Muscle layer of duodenum (tissue), 2 donors: ENCODE results near the gene SEC14L3.

Experiments
- H3K27ac ChIP-seq: one replicate; pipeline ENCODE4 v1.7.0; 2013; ENCODE audit warnings: mild to moderate bottlenecking, low read length
- H3K27me3 ChIP-seq: one replicate; pipeline ENCODE4 v1.7.0; 2013; ENCODE audit warnings: low read depth, mild to moderate bottlenecking, control low read depth, low read length
- H3K36me3 ChIP-seq, 2 donors: one replicate each; pipeline ENCODE4 v1.7.0; 2013; ENCODE audit warnings: low read length in 2 of 2, control low read depth in 1 of 2, mild to moderate bottlenecking in 1 of 2; ENCODE audit not compliant: insufficient read depth in 2 of 2, control insufficient read depth in 1 of 2
- H3K4me1 ChIP-seq, 2 donors: one replicate each; pipeline ENCODE4 v1.7.0; 2013; ENCODE audit warnings: low read length in 2 of 2, mild to moderate bottlenecking in 2 of 2, control low read depth in 1 of 2, moderate library complexity in 1 of 2; ENCODE audit not compliant: insufficient read depth in 2 of 2, control insufficient read depth in 1 of 2
- H3K4me3 ChIP-seq, 2 donors: one replicate each; pipeline ENCODE4 v1.7.0; 2013; ENCODE audit warnings: low read length in 2 of 2, low read depth in 1 of 2, mild to moderate bottlenecking in 1 of 2
- H3K9me3 ChIP-seq, 2 donors: one replicate each; pipeline ENCODE4 v1.7.0; 2013; ENCODE audit warnings: low read length in 2 of 2, control low read depth in 1 of 2, mild to moderate bottlenecking in 1 of 2; ENCODE audit not compliant: control insufficient read depth in 1 of 2
- donor health status: healthy.

SEC14L3 gene

GRCh38 chr22:30427871-30428270 lies 43.9 kb downstream of the SEC14L3 start:
- no peak overlapping the region for H3K4me3 ChIP-seq
- H3K36me3 ChIP-seq, result peaks cover 0 to 4% of the 10 kb centered on the region in 2 donors
- no peaks in the 10 kb centered on the region for H3K9me3 ChIP-seq
- H3K4me1 ChIP-seq, result peaks cover 14% of the 10 kb centered on the region in 2 donors
- no peaks in the 10 kb centered on the region for H3K27me3 ChIP-seq
- no peak overlapping the region for H3K27ac ChIP-seq

DNA sequence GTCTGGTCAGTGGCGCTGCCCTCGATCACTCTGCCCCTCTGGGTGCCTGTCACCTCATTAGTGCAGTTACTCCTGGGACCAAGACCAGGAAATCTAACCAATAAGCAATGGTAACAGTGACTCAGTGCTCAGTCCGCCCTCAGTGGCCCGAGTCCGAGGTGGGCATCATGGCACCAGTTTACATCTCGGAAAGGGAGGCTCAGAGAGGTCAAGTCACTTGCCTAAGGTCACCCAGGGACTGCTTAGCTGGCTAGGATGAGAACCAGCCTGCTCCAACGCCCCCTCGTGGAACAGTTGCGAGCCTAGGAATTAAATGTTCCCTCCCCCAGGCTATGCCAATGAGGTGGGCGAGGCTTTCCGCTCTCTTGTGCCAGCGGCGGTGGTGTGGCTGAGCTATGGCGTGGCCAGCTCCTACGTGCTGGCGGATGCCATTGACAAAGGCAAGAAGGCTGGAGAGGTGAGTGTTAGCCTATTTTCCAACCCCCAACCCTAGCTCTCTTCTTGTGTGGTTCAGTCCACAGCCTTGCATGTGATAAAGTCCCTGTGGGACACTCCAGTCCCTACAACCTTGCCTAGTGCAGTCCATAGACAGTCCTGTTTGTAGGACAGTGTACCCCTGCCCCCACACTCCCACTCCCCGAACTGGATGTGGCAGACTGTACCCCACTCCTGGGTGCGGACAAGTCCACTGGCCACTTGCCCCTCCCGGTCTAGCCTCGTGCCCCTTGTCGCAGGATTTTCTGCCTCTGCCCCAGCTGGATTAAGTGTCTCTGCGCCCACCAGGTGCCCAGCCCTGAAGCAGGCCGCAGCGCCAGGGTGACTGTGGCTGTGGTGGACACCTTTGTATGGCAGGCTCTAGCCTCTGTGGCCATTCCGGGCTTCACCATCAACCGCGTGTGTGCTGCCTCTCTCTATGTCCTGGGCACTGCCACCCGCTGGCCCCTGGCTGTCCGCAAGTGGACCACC lies 45.1 kb downstream of the SEC14L3 start:
- Histone ChIP-seq H3K27me3 (no peaks in the 10 kb centered on the region), H3K9me3 (no peaks in the 10 kb centered on the region), H3K4me1 (peaks cover 22 to 25% of the 10 kb centered on the region in 2 donors), H3K36me3 (peaks cover 0 to 4% of the 10 kb centered on the region in 2 donors), H3K27ac (peak overlapping the region; percentile 63), H3K4me3 (peak overlapping the region; percentile 62 to 71)

DNA sequence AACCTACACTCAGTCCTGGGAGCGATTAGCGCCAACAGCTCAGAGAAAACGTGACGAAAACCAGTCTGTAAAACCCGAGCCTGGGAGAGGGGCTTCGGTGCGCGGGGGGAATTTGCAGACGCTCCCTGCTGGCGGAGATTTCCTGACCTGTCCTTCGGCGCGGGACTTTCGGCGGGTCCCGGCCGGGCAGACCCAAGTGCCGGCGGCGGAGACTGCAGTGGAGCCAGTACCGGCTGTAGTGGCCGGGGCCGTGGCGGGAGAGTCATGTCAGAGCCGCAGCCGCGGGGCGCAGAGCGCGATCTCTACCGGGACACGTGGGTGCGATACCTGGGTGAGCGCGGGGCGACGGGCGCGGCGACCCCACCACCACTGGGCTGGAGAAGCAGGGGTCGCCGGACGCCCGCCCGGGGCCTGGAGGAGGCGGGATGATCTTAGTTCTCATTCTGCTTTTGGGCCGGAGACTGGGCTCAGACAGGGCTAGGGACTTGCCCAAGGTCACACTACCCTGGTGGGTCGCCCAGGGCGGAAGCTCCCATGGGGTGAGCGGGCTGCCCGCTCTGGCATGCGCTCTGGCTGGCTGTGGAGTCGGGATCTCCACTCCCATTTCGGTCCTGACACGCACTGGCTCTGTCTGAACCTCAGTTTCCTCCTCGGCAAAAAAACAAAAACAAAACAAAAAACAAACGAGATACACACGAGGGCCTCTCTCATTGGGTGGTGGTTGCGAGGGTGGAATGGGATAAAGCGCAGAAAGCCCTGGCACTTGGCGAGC lies 46.0 kb downstream of the SEC14L3 start, which contains the start of gene MTFP1:
TSS of gene MTFP1 (plus strand) at position 153 of the 772 bp plus-strand sequence. CDS start at position 265, 112 bp downstream.
- Histone ChIP-seq H3K27me3 (no peaks in the 10 kb centered on the region), H3K9me3 (no peaks in the 10 kb centered on the region), H3K27ac (peak within 1 kb of the TSS; percentile 89), H3K36me3 (peaks cover 0 to 9% of the 10 kb centered on the region in 2 donors), H3K4me1 (peaks cover 22 to 33% of the 10 kb centered on the region in 2 donors), H3K4me3 (peak within 1 kb of the TSS; percentile 77 to 78)

DNA sequence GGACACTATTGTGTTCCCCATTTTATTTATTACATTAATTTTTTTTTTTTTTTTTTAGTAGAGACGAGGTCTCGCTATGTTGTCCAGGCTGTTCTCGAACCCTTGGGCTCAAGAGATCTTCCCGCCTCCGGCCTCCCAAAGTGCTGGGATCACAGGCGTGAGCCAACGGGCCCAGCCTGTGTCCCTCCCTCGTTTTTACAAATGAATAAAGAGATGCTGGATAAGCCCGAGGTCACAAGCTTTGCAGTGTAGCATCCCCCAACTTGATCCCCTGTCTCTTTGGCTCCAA lies 46.5 kb downstream of the SEC14L3 start:
- Histone ChIP-seq H3K27ac (peak overlapping the region; percentile 63), H3K36me3 (peaks cover 0 to 14% of the 10 kb centered on the region in 2 donors), H3K4me1 (peaks cover 22 to 38% of the 10 kb centered on the region in 2 donors), H3K9me3 (no peaks in the 10 kb centered on the region), H3K27me3 (no peaks in the 10 kb centered on the region), H3K4me3 (peak overlapping the region; percentile 62 to 78)

GRCh38 chr22:30424534-30425326 lies 47.1 kb downstream of the SEC14L3 start:
- peak overlapping the region; percentile 89 for H3K27ac ChIP-seq
- H3K36me3 ChIP-seq, result peaks cover 0 to 17% of the 10 kb centered on the region in 2 donors
- peak overlapping the region; percentile 77 to 78 for H3K4me3 ChIP-seq
- no peaks in the 10 kb centered on the region for H3K9me3 ChIP-seq
- peaks cover 22 to 40% of the 10 kb centered on the region in 2 donors for H3K4me1 ChIP-seq
- no peaks in the 10 kb centered on the region for H3K27me3 ChIP-seq

GRCh38 chr22:30423959-30424533 lies 47.8 kb downstream of the SEC14L3 start:
- Histone ChIP-seq H3K27ac (peak overlapping the region; percentile 89), H3K9me3 (no peaks in the 10 kb centered on the region), H3K4me3 (peak overlapping the region; percentile 77 to 78), H3K4me1 (peaks cover 22 to 40% of the 10 kb centered on the region in 2 donors), H3K36me3 (peaks cover 0 to 20% of the 10 kb centered on the region in 2 donors), H3K27me3 (no peaks in the 10 kb centered on the region)

DNA sequence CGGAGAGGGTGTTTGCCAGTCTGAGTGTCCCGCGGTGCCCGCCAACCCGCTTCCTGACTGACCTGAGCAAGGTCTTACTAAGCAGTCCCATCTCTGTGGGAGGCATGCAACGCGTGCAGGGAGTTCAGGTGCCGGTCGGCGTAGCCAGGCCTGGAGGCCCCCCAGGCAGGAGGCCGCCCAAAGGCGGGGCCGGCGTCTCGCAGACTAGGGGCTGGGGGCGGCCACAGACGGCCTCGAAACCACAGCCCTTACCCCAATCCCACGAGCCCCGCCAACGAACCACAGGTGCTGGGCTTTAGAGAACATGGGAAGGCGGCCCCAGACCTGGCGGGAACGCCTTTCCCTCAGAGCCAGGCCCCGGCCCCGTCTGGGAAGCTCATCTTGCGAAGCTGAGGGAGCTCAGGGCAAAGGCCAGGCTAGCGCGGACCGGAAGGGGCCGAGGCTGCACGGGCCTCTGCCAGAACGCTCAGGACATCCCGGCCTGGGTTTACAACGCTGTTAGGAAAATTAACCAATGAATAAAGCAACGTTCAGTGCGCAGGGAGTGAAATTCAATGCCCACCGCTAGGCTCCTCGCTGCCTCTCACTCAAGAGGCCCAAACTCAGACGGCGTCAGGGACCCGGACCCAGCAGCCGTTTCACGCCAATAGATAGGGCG lies 48.4 kb downstream of the SEC14L3 start:
- peak overlapping the region; percentile 89 for H3K27ac ChIP-seq
- H3K4me3 ChIP-seq, result peak overlapping the region; percentile 77 to 78
- no peaks in the 10 kb centered on the region for H3K27me3 ChIP-seq
- H3K4me1 ChIP-seq, result peaks cover 22 to 40% of the 10 kb centered on the region in 2 donors
- peaks cover 6 to 27% of the 10 kb centered on the region in 2 donors for H3K36me3 ChIP-seq
- H3K9me3 ChIP-seq, result no peaks in the 10 kb centered on the region

- H3K36me3 ChIP-seq, result peaks cover 12 to 33% of the 10 kb centered on the region in 2 donors
- peaks cover 22 to 40% of the 10 kb centered on the region in 2 donors for H3K4me1 ChIP-seq
- no peaks in the 10 kb centered on the region for H3K27me3 ChIP-seq
- no peaks in the 10 kb centered on the region for H3K9me3 ChIP-seq
- H3K4me3 ChIP-seq, result peak overlapping the region; percentile 77 to 78
- H3K27ac ChIP-seq, result peak overlapping the region; percentile 89
These were observed 49.1 kb downstream of the SEC14L3 start for GRCh38 chr22:30422481-30423300.

DNA sequence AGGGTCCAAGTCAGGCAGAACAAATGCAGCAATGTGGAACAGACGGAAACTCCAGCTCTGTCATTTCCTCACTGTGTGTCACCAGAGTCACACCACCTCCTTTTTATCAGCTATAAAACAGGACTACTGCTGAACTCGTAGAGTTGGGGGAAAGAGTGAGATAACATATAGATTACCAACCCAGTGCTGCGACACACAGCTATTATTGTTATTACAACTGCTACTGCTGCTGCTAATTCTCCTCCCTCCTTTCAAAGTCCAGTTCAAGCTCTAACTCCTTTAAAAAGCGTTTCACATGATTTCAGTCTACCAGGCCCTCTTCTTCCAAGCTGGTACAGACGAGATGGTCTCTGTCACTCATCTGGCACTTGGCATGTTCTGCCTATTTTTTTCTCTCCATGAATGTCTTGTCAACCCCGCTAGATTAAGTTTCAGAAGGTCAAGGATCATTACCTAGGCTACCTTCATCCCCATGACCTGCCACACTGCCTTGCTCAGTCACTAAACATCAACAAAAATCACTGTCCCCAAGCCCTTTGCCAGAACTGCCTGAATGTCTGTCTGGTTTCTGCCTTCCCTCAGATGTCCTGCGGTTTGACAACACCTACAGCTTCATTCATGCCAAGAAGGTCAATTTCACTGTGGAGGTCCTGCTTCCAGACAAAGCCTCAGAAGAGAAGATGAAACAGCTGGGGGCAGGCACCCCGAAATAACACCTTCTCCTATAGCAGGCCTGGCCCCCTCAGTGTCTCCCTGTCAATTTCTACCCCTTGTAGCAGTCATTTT lies 49.9 kb downstream of the SEC14L3 start:
- Histone ChIP-seq H3K4me1 (peaks cover 22 to 40% of the 10 kb centered on the region in 2 donors), H3K27ac (peak overlapping the region; percentile 89), H3K9me3 (no peaks in the 10 kb centered on the region), H3K27me3 (no peaks in the 10 kb centered on the region), H3K4me3 (peak overlapping the region in 1 of 2 donors; percentile 77), H3K36me3 (peaks cover 21 to 41% of the 10 kb centered on the region in 2 donors)
